ENCODE results near the gene GNAL.

DNA sequence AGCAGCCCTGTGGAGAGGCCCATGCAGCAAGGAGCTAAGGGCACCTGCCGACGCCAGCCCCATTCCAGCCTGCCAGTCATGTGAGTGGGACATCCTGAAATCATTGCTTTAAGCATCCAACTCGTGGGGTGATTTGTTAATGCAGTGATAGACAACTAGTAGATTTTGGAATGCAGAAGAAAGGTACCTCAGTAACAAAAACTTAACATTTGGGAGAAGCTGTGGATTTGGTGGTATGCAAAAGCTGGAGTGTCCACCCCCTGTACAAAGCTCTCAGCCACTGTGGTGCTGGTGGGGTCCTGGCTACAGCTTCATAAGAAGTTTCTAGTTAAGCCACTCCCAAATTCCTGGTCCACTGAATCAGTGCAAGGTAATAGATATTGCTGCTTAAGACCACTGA lies 37.2 kb upstream of the GNAL start:
- TF ChIP-seq EZH2 (IDR thresholded peaks at IDR 0.05; ENCODE audit: borderline replicate concordance, low read depth, low read length, severe bottlenecking) (no peak), CTCF (IDR thresholded peaks at IDR 0.05; ENCODE audit: borderline replicate concordance, extremely low read depth, low read length, poor library complexity, severe bottlenecking) (no peak)

All from DND-41 (cell line).